ENCODE data around the gene RBM12. TPM values are rescaled to one million over a fixed set of nuclear protein-coding genes. Genes with fewer than 3 reads are reported as not detected.

RBM12 gene
- total and polyA plus RNA-seq, 2 of the 8 experiments (the other 6 are each of a cell fraction or from before 2014, with no cell fraction given) = 187 to 214 TPM

DNA sequence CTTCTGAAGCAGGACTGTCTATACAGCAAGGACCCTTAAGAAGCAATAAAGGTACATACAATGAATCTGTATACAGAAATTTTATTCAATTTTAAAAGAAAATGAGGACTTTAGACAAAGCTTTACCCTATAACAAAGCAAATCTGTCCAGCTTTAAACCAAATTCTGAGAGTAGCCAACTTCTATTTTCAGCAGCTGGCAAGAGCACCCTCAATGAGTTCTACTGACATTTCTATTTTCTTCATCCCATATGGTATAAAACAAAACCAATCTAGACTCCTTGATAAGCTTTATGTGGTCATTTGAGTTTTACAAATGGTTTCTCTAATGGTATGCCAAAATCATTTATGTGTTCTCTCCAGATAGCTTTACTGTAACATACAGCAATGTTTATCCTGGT lies 12.7 kb downstream of the RBM12 start:
- H2AFZ ChIP-seq (ENCODE audit: low read length) = no peak overlapping the region
- no peak overlapping the region for H2AK5ac ChIP-seq (ENCODE audit: low read depth, low read length)
- H2BK5ac ChIP-seq (ENCODE audit: low read depth, low read length) = no peak overlapping the region
- H3K4ac ChIP-seq (replicated peaks; ENCODE audit: insufficient read length, low read depth, low read length) = no peak overlapping the region
- H3K9me3 ChIP-seq (ENCODE audit: insufficient read depth in 2 of 2, low read depth in 1 of 2, low read length in 1 of 2) = no peaks in the 10 kb centered on the region
- POLR2A ChIA-PET (ENCODE audit: partially characterized antibody) = interaction anchor here (1.0 to 4.4 kb wide), 7 partner anchors 8 to 117 kb away, joined by 3 to 43 read pairs (median 6); partner anchors contain the start of genes CPNE1 and RBM12
- H3K9ac ChIP-seq (replicated peaks in 1 of 4; ENCODE audit: extremely low read depth in 1 of 4, low read depth in 3 of 4, low read length in 3 of 4) = no peak overlapping the region
- peaks cover 23 to 35% of the 10 kb centered on the region in 2 experiments for H4K20me1 ChIP-seq (replicated peaks in 1 of 2; ENCODE audit: control insufficient read depth in 1 of 2, insufficient read depth in 2 of 2, low read length in 2 of 2)
- no peaks in the 10 kb centered on the region for H3K27me3 ChIP-seq (replicated peaks in 1 of 4; ENCODE audit: control insufficient read depth in 3 of 4, extremely low read depth in 1 of 4, insufficient read depth in 3 of 4, low read length in 3 of 4)
- no peak overlapping the region for H4K8ac ChIP-seq (ENCODE audit: extremely low read depth, insufficient read depth, low read length)
- no peaks in the 10 kb centered on the region for H3K23me2 ChIP-seq (ENCODE audit: low read depth, low read length)
- H3K14ac ChIP-seq (ENCODE audit: insufficient read length) = no peak overlapping the region
- no peak overlapping the region for H2BK15ac ChIP-seq (ENCODE audit: low read length)
- DNase-seq (ENCODE audit: low read depth in 1 of 2, low spot score in 2 of 2) (no peak), FAIRE-seq (no peak)
- H3K18ac ChIP-seq (ENCODE audit: extremely low read depth, low read length) = no peak overlapping the region
- no peak overlapping the region for H3K23ac ChIP-seq (ENCODE audit: insufficient read length)
- peaks cover 0 to 2% (median 0%) of the 10 kb centered on the region in 4 experiments; a peak in 1 of 7 replicates for H3K4me1 ChIP-seq (replicated peaks in 1 of 4; ENCODE audit: control insufficient read depth in 3 of 4, insufficient read depth in 4 of 4, low read length in 3 of 4)
- peaks cover 18% of the 10 kb centered on the region for H3K79me1 ChIP-seq (ENCODE audit: low read depth, low read length)
- no peak overlapping the region for H4K5ac ChIP-seq (ENCODE audit: insufficient read length, low read depth, low read length)
- H3K4me3 ChIP-seq (ENCODE audit: extremely low read depth in 1 of 4, insufficient read depth in 2 of 4, low read depth in 3 of 4, low read length in 4 of 4) = no peak overlapping the region
- no peak overlapping the region for H3K56ac ChIP-seq (replicated peaks; ENCODE audit: insufficient read length, low read depth, low read length)
- CTCF ChIA-PET (ENCODE audit: partially characterized antibody) = interaction anchor here (1.3 kb wide), 1 partner anchor 47 kb away, joined by 5 read pairs; no protein-coding TSS in a partner anchor
- H2BK20ac ChIP-seq (ENCODE audit: low read length) = no peak overlapping the region
- H2BK12ac ChIP-seq (ENCODE audit: low read depth, low read length) = no peak overlapping the region
- H3K4me2 ChIP-seq (ENCODE audit: insufficient read depth in 1 of 2, low read depth in 2 of 2, low read length in 2 of 2) = no peak overlapping the region
- no peak overlapping the region for H4K91ac ChIP-seq (replicated peaks; ENCODE audit: insufficient read length, low read length)
- H3K79me2 ChIP-seq (ENCODE audit: control insufficient read depth in 1 of 2, insufficient read depth in 2 of 2, low read length in 2 of 2) = peaks cover 38 to 98% of the 10 kb centered on the region in 2 experiments
- peaks cover 10 to 53% (median 25%) of the 10 kb centered on the region in 4 experiments; a peak in 7 of 8 replicates for H3K36me3 ChIP-seq (ENCODE audit: control insufficient read depth in 2 of 4, insufficient read depth in 4 of 4, low read length in 3 of 4)
- H2BK120ac ChIP-seq (replicated peaks; ENCODE audit: low read depth, low read length) = no peak overlapping the region
- no peak overlapping the region for H3K27ac ChIP-seq (ENCODE audit: low read depth, low read length)
- no peak for TF ChIP-seq BACH1 (IDR thresholded peaks at IDR 0.05; ENCODE audit: low read length)
- no peak for TF ChIP-seq CHD1 (IDR thresholded peaks at IDR 0.05; ENCODE audit: low read depth, low read length)
- TF ChIP-seq TAF1 (IDR thresholded peaks at IDR 0.05; ENCODE audit: low read depth, low read length) = no peak
- no peak for TF ChIP-seq TEAD4 (IDR thresholded peaks at IDR 0.05; ENCODE audit: low read depth, low read length)
- TF ChIP-seq GABPA (IDR thresholded peaks at IDR 0.05; ENCODE audit: borderline replicate concordance, insufficient read depth, low read length) = no peak
- no peak for TF ChIP-seq NRF1 (IDR thresholded peaks at IDR 0.05; ENCODE audit: low read depth, low read length)
- TF ChIP-seq ATF2 (IDR thresholded peaks at IDR 0.05; ENCODE audit: low read length) = no peak
- TF ChIP-seq RXRA (IDR thresholded peaks at IDR 0.05; ENCODE audit: insufficient read depth, low read depth, low read length) = no peak
- TF ChIP-seq, protein P1, sequence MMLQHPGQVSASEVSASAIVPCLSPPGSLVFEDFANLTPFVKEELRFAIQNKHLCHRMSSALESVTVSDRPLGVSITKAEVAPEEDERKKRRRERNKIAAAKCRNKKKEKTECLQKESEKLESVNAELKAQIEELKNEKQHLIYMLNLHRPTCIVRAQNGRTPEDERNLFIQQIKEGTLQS (IDR thresholded peaks at IDR 0.05; ENCODE audit: insufficient read depth, low read depth, low read length) = no peak
